Measurements from ENCODE around the gene PPM1H.

The PPM1H gene

GRCh38 chr12:62916632-62917425, 18.1 kb downstream of the PPM1H start:
- H3K4me3 ChIP-seq: no peak overlapping the region
- no peak for DNase-seq
- H3K4me1 ChIP-seq: peaks cover 0 to 3% (median 0%) of the 10 kb centered on the region in 4 donors
- H3K36me3 ChIP-seq: no peaks in the 10 kb centered on the region
- intact Hi-C loops (cut with DNase I; ENCODE audit: low total_unique reads): no loop called here
- H3K27me3 ChIP-seq: no peaks in the 10 kb centered on the region
- H3K9me3 ChIP-seq: no peaks in the 10 kb centered on the region
- H3K27ac ChIP-seq: no peak overlapping the region
- no peak for TF ChIP-seq CTCF (IDR thresholded peaks at IDR 0.05)

- Histone ChIP-seq H3K9me3 (no peaks in the 10 kb centered on the region), H3K36me3 (no peaks in the 10 kb centered on the region), H3K27me3 (no peaks in the 10 kb centered on the region), H3K4me3 (no peak overlapping the region), H3K4me1 (peaks cover 0 to 3% (median 0%) of the 10 kb centered on the region in 4 donors), H3K27ac (no peak overlapping the region)
- DNase-seq: no peak
- intact Hi-C loops (cut with DNase I; ENCODE audit: low total_unique reads): no loop called here
- TF ChIP-seq CTCF (IDR thresholded peaks at IDR 0.05): no peak
These were observed 19.8 kb downstream of the PPM1H start for GRCh38 chr12:62915204-62915529.

GRCh38 chr12:62914443-62915203, 20.3 kb downstream of the PPM1H start:
- TF ChIP-seq CTCF (IDR thresholded peaks at IDR 0.05): no peak
- no peaks in the 10 kb centered on the region for H3K27me3 ChIP-seq
- intact Hi-C loops (cut with DNase I; ENCODE audit: low total_unique reads): no loop called here
- H3K27ac ChIP-seq: no peak overlapping the region
- no peak for DNase-seq
- H3K9me3 ChIP-seq: no peaks in the 10 kb centered on the region
- H3K4me3 ChIP-seq: no peak overlapping the region
- no peaks in the 10 kb centered on the region for H3K36me3 ChIP-seq
- H3K4me1 ChIP-seq: peaks cover 0 to under 1% (median 0%) of the 10 kb centered on the region in 4 donors

- DNase-seq: no peak
- H3K4me1 ChIP-seq: no peaks in the 10 kb centered on the region
- no peaks in the 10 kb centered on the region for H3K27me3 ChIP-seq
These were observed 21.6 kb downstream of the PPM1H start for GRCh38 chr12:62913380-62913779.

GRCh38 chr12:62912644-62913043, 22.3 kb downstream of the PPM1H start:
- H3K36me3 ChIP-seq: no peaks in the 10 kb centered on the region
- H3K27ac ChIP-seq: no peak overlapping the region
- TF ChIP-seq CTCF (IDR thresholded peaks at IDR 0.05): no peak
- H3K27me3 ChIP-seq: no peaks in the 10 kb centered on the region
- no peaks in the 10 kb centered on the region for H3K9me3 ChIP-seq
- intact Hi-C loops (cut with DNase I; ENCODE audit: low total_unique reads): no loop called here
- no peak overlapping the region for H3K4me3 ChIP-seq
- peaks cover 0 to 4% (median under 1%) of the 10 kb centered on the region in 4 donors for H3K4me1 ChIP-seq
- no peak for DNase-seq

More at GRCh38 chr12:62913380-62913779, 21.6 kb downstream of the PPM1H start:
- H3K9me3 ChIP-seq: no peaks in the 10 kb centered on the region
- H3K27ac ChIP-seq: no peak overlapping the region
- no peak overlapping the region for H3K4me3 ChIP-seq
- no peaks in the 10 kb centered on the region for H3K36me3 ChIP-seq
- intact Hi-C loops (cut with DNase I; ENCODE audit: low total_unique reads): no loop called here
- TF ChIP-seq CTCF (IDR thresholded peaks at IDR 0.05): no peak
